HG03469 (cell line): ENCODE data around the gene PPP1R10.

Experiments
- ATAC-seq: cut with Tn5 transposase; IDR thresholded peaks from one replicate; pipeline ENCODE4 v1.9.1; 2021; ENCODE audit warnings: mild to moderate bottlenecking, moderate library complexity, moderate number of reproducible peaks; ENCODE audit not compliant: unreplicated experiment

PPP1R10 gene

DNA sequence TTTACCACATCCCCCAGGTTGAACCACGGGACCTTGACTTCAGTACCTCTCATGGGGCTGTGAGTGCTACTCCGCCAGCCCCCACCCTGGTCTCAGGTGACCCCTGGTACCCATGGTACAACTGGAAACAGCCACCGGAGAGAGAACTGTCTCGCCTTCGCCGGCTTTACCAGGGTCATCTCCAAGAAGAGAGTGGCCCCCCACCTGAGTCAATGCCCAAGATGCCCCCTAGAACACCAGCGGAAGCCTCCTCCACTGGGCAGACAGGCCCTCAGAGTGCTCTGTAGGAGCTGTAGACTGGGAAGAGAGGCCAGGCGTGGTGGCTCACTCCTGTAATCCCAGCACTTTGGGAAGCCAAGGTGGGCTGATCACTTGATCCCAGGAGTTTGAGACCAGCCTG, 8.5 kb upstream of the PPP1R10 start:
- ATAC-seq: no peak

DNA sequence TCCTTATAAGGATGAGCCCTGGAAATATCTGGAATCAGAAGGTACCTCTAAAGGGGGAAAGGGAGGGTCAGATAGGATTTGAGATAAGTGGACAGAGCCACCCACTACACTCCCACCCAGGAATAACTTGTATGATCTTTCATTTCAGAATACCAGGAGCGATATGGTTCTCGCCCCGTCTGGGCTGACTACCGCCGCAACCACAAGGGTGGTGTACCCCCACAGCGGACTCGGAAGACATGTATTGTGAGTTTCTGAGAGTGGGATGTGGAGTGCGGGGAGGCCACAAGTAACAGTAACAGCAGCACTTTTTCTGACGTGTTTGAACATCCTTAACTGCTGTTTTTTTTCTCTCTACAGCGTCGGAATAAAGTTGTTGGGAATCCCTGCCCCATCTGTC, 2.5 kb upstream of the PPP1R10 start:
- no peak for ATAC-seq

DNA sequence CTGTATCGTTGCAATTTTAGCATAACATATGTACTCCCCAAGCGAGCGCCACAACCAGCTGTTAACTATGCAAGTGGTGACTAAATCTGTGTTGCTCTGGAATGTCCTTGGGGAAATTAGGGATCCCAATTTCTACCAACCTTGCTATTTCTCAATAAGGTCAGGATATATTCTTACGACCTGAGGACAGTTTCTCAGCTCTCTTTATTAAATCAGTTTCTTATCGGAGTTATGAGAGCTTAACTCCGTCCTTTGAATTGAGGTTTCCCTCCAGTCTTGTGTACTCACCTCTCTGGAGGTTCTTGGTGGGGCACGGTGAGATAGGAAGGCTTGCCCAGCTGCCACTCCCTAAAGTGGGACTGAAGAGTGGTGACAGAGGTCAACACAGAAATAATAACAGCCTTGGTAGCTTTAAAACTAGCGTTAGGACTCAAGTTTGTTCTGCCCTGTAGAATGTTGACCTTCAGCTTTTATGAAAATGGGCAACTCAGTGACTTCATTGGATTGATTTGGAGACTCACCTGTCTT, 1.3 kb upstream of the PPP1R10 start:
- ATAC-seq: no peak

GRCh38 chr6:30617565-30618269, 674 bp upstream of the PPP1R10 start, which contains the start of gene MRPS18B:
Gene MRPS18B, plus strand, starts transcription at chr6:30617840. Its CDS starts 26 bp downstream, at chr6:30617866.
- peak; percentile 42 for ATAC-seq

- no peak for ATAC-seq
Measured at GRCh38 chr6:30615958-30616810, 859 bp downstream of the PPP1R10 start.

DNA sequence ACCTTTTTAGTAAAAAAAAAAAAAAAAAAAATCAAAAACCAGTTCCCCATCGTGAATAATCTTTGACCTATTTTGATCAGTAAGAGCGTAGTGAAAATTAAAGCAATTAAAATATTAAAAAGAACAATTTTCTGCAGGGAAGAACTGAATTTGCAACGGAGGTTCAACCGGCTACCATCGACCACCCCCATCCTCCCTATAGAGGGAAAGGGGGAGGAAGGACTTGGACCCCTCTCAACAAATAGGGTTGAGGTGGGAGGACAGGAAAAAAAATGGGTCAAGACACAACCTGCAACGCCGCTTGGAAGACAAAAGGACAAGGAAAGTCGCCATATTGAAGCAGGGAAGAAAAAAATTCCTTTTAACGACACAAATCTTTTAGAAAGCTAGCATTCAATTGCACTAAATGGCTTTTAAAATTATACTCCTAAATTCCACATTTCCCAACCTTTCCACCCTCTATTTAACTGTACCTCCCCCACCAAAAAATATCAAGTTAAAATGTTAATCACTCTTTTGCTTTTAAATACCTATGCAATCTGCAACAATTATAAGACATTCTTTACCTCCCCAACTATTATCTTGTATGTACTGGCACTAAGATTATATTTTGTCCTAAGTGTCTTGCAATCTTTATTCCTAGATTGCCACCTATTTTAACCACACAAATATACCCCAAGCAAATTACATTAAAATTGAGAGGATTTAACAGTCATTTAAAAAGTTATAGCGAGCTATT, 1.7 kb downstream of the PPP1R10 start:
- ATAC-seq: no peak

DNA sequence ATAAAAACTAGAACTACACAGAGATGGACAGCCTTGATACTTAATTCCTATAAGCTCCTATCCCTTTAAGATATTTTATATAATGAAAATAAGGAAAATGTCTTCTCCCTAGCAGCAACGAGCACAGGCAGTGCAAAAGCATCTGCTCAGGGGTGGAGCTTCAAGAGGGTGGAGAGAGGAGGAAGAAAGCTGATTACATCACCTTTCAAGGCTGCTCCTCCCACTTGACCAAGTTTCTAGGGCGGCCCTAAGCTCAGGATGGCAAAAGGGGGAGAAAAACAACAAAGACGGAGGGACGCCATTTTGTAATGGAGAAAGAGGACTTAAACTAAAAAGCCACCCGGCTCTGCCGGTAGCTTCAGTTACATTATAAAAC, 2.2 kb downstream of the PPP1R10 start:
- peak; percentile 25 for ATAC-seq

DNA sequence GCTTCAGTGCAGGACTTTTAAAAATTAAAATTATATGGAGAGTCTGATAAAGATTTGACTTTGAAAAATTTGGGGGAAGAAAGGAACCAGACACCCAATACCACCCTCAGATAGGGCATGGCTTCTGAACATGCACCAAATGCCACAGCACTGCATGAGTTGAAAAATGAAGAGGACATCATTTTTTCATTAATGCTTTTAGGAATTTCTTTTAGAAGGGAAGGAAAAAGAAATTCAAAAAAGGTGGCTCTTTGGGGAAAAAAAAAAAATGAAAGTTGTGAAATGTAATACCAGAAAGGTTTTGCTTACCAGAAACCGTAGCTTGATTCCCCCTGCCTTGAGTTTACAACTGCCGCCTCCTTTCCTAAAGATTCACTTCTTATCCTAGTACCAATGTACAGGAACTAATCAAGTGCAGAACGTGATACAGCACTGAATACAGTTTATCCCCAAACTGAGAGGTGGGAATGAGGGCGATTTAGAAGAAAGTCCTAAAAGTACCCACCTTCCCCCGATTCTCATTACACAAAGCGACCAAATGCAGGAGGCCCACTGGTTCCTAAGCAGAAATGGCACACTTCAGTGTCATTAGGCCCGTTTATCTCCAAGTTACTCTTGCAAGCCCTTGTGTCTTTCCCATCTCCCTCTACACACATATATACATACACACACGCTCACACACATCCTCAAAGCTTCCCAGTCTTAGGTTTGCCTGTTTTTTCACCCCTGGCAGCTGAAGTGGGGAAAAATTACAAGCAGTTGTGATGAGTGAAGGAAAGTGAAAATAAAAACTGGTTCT, 2.8 kb downstream of the PPP1R10 start:
- no peak for ATAC-seq

- no peak for ATAC-seq
Measured at GRCh38 chr6:30613251-30614043, 3.6 kb downstream of the PPP1R10 start.

DNA sequence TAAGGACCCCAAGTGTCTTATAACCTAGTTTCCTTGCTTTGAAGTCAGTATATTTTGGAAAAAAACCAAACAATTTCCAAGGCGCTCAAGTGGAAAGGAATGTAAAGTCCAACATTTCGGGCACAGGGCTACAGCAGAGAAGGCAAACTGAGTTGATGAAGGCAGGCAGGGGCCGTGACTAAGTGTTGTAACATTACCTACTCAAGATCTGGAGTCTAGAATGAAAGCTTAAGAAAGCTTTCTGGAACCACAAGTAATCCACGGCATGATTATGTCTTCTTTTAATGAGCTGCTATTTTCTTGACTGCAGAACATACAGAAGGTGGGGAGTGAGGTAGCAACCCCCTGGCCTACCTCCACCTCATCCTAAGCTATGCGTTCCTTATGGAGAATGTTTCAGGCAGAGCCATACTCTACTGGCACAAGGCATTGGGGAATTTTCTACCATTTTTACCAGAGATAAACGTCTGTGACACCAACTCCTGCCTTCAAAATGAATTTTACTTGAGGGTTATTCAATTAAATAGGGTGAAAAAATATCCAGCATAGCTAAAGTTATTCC, 4.3 kb downstream of the PPP1R10 start:
- no peak for ATAC-seq

DNA sequence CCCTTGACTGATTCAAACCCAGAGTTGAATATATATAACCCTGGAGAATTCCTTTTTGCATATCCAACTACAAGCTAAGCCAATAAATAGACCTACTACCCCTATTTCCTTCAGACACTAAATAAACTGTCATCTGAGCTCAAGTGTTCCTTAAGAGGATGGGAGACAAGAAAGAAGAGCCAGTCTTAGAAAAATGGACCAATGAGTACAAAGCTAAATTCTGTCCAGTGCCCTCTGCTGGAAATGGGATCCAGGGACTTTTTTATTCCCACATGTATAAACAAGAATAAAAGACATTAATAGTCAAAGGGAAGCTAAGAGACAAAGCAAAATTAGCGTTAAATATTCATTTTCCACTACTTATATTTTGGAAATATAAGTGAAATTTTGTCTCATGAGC, 4.8 kb downstream of the PPP1R10 start:
- ATAC-seq: no peak

DNA sequence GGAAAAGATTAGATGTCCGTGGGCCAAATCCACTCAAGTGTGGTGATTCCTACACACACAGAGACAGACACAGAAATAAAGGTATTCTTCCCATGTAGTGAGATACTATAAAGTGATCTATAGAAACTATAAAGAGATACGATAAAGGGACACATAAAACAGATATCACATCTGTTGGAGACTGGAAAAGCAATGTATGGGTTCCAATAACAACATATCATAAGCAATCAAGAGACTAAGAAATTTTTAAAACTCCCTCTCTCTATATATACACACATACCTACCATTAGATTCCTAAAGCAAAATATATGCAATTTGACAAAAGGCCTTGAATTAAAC, 5.2 kb downstream of the PPP1R10 start:
- ATAC-seq: no peak

GRCh38 chr6:30611150-30611855, 5.7 kb downstream of the PPP1R10 start:
- no peak for ATAC-seq

- ATAC-seq: no peak
Measured at GRCh38 chr6:30610065-30610464, 7.0 kb downstream of the PPP1R10 start.

GRCh38 chr6:30603961-30604360, 13.1 kb downstream of the PPP1R10 start:
- no peak for ATAC-seq

GRCh38 chr6:30601815-30602641, 15.0 kb downstream of the PPP1R10 start:
- ATAC-seq: no peak

GRCh38 chr6:30601436-30601814, 15.6 kb downstream of the PPP1R10 start:
- no peak for ATAC-seq

- ATAC-seq: no peak
Measured at GRCh38 chr6:30600451-30600961, 16.5 kb downstream of the PPP1R10 start.
